GM18505 (cell line): ENCODE measurements around the gene PLPPR1.

Experiments
- ATAC-seq: cut with Tn5 transposase; IDR thresholded peaks from one replicate; pipeline ENCODE4 v1.9.1; 2021; ENCODE audit not compliant: unreplicated experiment
- POLR2A ChIP-seq: IDR thresholded peaks from 4 replicates; pipeline ENCODE4 v1.6.1; 2011; ENCODE audit warnings: borderline replicate concordance; ENCODE audit not compliant: insufficient read depth, insufficient read length; ENCODE audit errors: extremely low read depth

PLPPR1 gene

GRCh38 chr9:101068696-101069095, 40.2 kb downstream of the PLPPR1 start:
- ATAC-seq: no peak
- TF ChIP-seq POLR2A: no peak

GRCh38 chr9:101072259-101072658, 43.7 kb downstream of the PLPPR1 start:
- ATAC-seq: no peak
- no peak for TF ChIP-seq POLR2A

GRCh38 chr9:101073122-101073521, 44.6 kb downstream of the PLPPR1 start:
- no peak for ATAC-seq
- TF ChIP-seq POLR2A: no peak

GRCh38 chr9:101081641-101082040, 53.1 kb downstream of the PLPPR1 start:
- ATAC-seq: no peak
- no peak for TF ChIP-seq POLR2A

- ATAC-seq: no peak
- TF ChIP-seq POLR2A: no peak
Measured at GRCh38 chr9:101083448-101084202, 55.1 kb downstream of the PLPPR1 start.

GRCh38 chr9:101087426-101087825, 58.9 kb downstream of the PLPPR1 start:
- ATAC-seq: no peak
- TF ChIP-seq POLR2A: no peak

- no peak for ATAC-seq
- no peak for TF ChIP-seq POLR2A
Measured at GRCh38 chr9:101092922-101093321, 64.4 kb downstream of the PLPPR1 start.

GRCh38 chr9:101093620-101094019, 65.1 kb downstream of the PLPPR1 start:
- TF ChIP-seq POLR2A: no peak
- ATAC-seq: no peak

GRCh38 chr9:101094686-101095085, 66.2 kb downstream of the PLPPR1 start:
- TF ChIP-seq POLR2A: no peak
- ATAC-seq: no peak

- ATAC-seq: no peak
- no peak for TF ChIP-seq POLR2A
Measured at GRCh38 chr9:101097210-101097609, 68.7 kb downstream of the PLPPR1 start.

- ATAC-seq: no peak
- no peak for TF ChIP-seq POLR2A
Measured at GRCh38 chr9:101098392-101098791, 69.9 kb downstream of the PLPPR1 start.

- TF ChIP-seq POLR2A: no peak
- no peak for ATAC-seq
Measured at GRCh38 chr9:101114317-101114716, 85.8 kb downstream of the PLPPR1 start.

- no peak for TF ChIP-seq POLR2A
- ATAC-seq: no peak
Measured at GRCh38 chr9:101115102-101115501, 86.6 kb downstream of the PLPPR1 start.

GRCh38 chr9:101117161-101117560, 88.6 kb downstream of the PLPPR1 start:
- ATAC-seq: no peak
- no peak for TF ChIP-seq POLR2A
